GM19035 (cell line): ENCODE measurements around the gene TMTC4.
"Not testable (repeated sequence)": the region's sequence is repeated elsewhere in the genome, so short reads cannot be mapped to it uniquely, and the experiment has no call there.

Source experiments
- ATAC-seq: cut with Tn5 transposase; IDR thresholded peaks from one replicate; pipeline ENCODE4 v1.9.1; 2021; ENCODE audit not compliant: unreplicated experiment

Gene TMTC4

GRCh38 chr13:100633461-100633860 is 41.1 kb downstream of the TMTC4 start:
- ATAC-seq, result no peak

GRCh38 chr13:100630555-100630954 is 44.0 kb downstream of the TMTC4 start:
- no peak for ATAC-seq

- ATAC-seq, result no peak
Measured at GRCh38 chr13:100627120-100627519, 47.5 kb downstream of the TMTC4 start.

GRCh38 chr13:100625447-100625846 is 49.1 kb downstream of the TMTC4 start:
- no peak for ATAC-seq

GRCh38 chr13:100620792-100621191 is 53.8 kb downstream of the TMTC4 start:
- ATAC-seq, result no peak

GRCh38 chr13:100619940-100620339 is 54.7 kb downstream of the TMTC4 start:
- ATAC-seq, result no peak

GRCh38 chr13:100618897-100619296 is 55.7 kb downstream of the TMTC4 start:
- not testable (repeated sequence) for ATAC-seq

GRCh38 chr13:100613031-100613430 is 61.6 kb downstream of the TMTC4 start:
- ATAC-seq, result no peak

- ATAC-seq, result peak; percentile 29
Measured at GRCh38 chr13:100611678-100612492, 62.7 kb downstream of the TMTC4 start.

- ATAC-seq, result no peak
Measured at GRCh38 chr13:100610391-100611347, 63.9 kb downstream of the TMTC4 start.

GRCh38 chr13:100608906-100609305 is 65.7 kb downstream of the TMTC4 start:
- ATAC-seq, result peak; percentile 84

GRCh38 chr13:100608489-100608888 is 66.1 kb downstream of the TMTC4 start:
- no peak for ATAC-seq

GRCh38 chr13:100604918-100605710 is 69.5 kb downstream of the TMTC4 start:
- ATAC-seq, result no peak

GRCh38 chr13:100602493-100603111 is 72.0 kb downstream of the TMTC4 start:
- ATAC-seq, result no peak

- no peak for ATAC-seq
Measured at GRCh38 chr13:100601716-100602115, 72.9 kb downstream of the TMTC4 start.

GRCh38 chr13:100600915-100601314 is 73.7 kb downstream of the TMTC4 start:
- no peak for ATAC-seq

- ATAC-seq, result no peak
Measured at GRCh38 chr13:100600461-100600860, 74.1 kb downstream of the TMTC4 start.

GRCh38 chr13:100597253-100597652 is 77.3 kb downstream of the TMTC4 start:
- ATAC-seq, result no peak

- no peak for ATAC-seq
Measured at GRCh38 chr13:100596516-100596915, 78.1 kb downstream of the TMTC4 start.

- ATAC-seq, result no peak
Measured at GRCh38 chr13:100594731-100595130, 79.9 kb downstream of the TMTC4 start.

- no peak for ATAC-seq
Measured at GRCh38 chr13:100594255-100594654, 80.3 kb downstream of the TMTC4 start.
